Hematopoietic multipotent progenitor cell treated with erythropoietin and hydrocortisone succinate and interleukin-3 and kit ligand, for 6 days (in vitro differentiated cells): ENCODE results near the gene ATOH1.

ENCODE experiments used
- DNase-seq: peaks from one replicate; pipeline ENCODE4 v3.0.0-alpha.2; 2015

Gene ATOH1

DNA sequence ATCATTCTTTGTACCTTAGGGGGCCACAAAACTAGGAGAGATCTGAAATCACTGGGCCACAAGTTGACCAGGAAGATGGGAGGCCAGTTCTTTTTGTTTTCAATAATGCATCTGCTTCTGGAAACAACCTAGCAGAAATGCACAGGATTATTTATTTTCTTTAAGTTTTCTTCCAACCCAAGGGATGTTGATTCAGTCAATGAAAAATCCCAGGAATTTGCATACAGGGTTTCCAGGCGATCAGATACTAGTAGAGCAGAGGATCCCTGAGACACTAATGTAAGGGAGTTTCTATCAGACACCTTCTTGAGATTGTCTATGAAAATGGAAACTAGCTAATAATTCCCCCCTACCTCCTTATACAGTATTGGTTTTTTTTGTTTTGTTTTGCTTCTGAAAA is 7.4 kb downstream of the ATOH1 start:
- DNase-seq = no peak

DNA sequence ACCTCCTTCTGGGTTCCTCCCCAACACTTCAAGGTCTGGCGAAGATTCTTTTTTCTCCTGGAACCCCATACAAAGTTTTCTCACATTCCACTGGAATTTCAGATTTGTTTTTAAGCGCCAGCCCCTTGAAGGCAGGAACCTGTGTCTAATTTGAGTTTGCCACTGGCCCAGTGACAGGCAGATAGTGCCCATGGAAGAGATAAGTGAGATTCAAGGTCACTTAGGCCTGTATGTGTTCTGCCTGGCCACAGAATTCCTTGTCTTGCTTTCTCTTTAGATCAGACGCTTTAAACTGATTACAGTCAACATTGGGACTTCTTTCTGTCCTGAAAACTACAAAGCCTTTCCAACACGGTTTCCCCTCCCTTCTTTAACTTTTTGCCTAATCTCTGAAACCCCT is 11.2 kb downstream of the ATOH1 start:
- DNase-seq = no peak

DNA sequence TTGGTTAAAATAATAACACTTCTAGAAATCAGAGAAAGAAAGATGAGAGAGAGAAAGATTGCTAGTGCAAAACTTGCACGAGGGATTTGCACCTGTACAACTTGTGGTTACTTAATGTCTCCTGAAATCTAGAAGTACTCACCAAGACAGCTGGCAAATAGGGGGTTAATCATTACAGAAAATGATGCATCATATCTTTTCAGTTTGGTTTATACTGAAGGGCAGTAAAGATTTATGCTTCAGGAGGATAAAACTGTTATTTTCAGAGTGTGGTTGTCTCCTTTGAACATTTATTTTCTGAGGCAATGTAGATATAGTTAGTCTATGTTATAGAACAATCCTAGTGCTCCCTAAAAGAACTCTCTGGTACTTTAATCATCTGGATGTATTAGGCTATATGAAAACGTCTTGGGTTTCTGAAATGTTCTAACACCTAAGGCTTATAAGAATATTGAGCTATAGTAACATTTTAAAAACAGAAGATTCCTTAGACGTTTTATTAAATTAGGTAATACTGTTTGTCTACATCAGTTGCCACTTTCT is 13.3 kb downstream of the ATOH1 start:
- no peak for DNase-seq

DNA sequence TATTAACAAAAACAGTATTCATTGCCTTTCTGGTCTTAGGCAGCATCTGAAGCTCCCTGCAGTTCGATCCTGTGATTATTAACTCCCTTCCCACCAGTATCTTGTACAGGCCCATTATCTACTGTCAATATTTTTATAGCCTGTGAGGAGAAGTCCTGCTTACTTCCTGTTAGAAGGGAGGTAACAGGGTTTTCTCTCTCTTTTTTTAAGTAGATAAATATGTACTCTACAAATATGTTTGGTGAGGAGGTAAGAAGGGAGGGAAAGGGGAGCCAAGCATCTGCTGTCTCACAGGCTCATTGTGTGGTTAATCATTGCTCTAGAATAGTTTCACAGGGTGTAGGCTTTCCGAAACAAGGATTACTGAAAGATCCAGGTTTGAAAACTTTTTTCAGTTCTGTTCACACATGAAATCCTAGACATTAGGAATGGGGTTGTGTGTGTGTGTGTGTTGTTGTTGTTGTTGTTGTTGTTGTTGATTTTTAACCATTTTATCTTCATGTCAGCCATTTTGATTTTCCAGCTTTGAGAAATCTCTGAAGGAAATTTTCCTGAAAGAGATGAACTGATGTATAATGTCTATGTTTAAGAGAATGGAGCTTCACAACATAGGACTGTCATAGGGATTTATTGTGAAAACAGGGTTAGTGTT is 14.2 kb downstream of the ATOH1 start:
- DNase-seq = no peak

DNA sequence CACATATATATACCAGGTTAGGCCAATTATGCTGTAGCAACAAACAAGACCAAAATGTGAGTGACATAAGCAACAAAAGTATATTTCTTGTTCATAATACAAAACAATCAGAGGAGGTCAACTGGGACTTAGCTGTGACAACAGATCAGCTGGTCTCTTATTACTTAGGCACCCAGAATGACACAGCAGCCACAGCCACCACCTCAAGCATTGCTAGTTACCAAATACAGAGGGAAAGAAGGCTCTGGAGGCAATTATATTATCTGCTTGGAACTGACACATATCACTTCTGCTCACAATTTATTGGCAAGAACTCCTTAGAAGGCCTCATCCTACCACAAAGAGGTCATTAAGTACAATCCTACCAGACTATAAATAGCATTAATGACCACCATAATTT is 15.2 kb downstream of the ATOH1 start:
- no peak for DNase-seq

DNA sequence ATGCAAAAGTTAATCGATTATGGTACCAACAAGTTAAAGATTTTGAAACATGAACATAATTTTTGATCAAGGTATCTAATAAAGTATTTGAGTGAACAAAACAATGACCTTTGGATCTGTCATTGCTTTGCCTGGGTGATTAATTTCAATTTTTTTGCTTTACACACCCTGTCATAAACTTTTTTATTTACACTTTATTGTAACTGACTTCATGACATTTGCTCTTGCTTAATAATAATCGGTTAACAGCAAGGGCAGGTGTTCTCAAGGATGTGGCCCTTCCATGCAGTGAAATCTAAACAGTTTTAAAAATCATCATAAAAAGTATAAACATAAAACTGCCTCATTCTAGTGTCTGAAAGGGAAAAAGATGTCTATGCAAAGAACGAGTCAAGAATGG is 24.1 kb downstream of the ATOH1 start:
- DNase-seq = no peak

DNA sequence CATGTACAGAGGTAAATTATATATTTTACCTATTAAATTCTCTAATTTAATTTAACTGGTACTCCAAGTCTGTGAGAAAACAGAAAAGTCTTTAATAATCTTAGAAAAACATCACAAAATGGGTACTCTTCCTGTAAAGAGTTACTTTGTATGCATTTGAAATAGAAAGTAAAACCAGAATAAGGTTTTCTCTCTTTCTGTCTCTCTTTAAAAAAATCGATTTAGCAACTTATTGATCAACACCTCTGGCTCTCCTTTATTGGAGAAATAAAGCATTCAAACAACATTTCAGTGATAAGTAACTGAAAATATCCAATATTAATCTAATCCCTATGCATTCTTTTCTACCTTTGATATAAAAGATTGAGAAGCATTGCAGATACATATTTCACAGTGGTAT is 27.4 kb downstream of the ATOH1 start:
- DNase-seq = no peak

DNA sequence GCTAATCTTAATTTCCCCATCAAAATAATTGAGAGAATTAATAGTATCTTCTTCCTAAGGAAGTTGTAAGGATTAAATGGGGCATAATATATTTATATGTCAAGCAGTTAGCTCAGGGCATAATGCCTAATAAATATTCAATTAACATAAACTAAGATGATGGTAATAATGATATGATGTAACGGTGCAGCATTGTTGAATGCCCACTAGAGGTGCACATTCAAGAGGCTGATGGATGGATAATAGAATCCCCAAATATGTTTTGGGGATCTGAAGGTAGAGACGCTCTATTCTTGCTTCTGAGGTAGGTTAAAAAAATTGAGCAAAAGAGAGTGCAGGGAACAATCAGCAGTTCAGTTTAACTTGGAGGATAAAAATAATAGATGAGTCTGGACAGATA is 37.1 kb downstream of the ATOH1 start:
- DNase-seq = no peak

DNA sequence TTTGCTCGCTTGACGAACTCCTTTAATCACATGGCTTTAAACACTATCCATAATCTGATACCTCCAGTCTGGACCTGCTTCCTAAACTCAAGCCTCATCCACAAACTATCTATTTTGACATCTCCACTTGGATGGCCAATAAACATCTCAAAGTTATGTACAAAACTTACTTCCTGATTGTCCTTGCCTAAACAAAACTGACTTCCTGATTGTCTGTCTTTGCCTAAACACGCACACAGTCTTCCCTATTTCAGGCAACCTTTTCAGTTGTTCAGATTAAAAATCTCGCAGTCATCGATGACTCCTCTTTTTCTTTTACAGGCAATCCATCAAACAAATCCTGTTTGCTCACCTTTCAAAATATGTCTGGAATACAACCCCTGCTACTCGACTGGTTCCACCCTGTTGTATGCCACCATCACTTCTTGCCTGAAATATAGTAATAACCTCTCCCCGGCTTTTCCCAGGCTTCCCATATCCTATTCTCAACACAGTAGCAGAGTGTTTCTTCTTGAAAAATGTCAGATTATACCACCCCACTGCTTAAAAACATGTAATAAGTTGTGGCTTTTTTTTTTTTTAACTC is 39.0 kb downstream of the ATOH1 start:
- no peak for DNase-seq

DNA sequence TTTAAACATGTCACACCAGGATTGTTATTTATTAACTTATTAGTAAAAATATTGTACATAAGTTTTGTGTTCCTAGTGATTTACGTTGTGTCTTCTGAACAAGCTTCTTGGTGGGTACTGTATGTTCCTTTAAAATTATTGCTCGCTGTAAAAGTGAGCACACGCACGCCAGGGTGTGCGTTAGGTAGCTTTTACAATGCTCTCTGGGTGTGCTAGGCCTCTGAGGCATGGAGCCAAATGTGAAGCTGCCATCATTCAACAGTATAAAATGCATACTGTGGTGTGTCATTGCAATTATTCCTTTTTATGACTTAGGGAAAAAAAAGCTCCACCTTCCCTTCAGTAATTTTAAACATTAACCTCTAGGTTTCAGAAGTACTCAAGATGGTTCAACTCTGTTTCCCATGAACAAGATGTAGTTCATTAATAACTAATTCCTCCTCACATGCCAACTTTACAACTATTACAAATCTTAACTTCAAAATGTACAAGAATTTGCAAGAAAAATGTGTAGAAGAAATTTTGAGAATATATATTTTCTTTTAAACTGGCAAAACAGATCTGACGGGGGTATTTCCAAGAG is 42.4 kb downstream of the ATOH1 start:
- no peak for DNase-seq

DNA sequence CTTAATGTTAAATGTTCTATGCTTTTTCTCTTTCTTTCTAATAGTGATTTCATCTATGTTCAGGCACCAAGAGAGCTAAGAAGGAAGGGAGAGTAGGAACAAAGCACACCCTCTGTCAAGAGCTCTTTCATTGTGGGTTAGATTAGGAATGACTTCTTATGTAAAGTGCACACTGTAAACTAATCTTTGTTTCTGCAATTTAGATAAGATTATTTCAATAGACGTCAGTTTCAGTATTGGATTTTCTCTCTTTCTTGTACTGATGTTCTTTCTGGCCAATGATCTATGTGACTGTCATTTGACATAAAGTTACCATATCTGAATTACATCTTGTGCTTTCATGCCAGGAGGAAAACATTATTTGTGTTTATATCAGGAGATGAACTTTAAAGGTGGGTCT is 48.2 kb downstream of the ATOH1 start:
- DNase-seq = no peak

DNA sequence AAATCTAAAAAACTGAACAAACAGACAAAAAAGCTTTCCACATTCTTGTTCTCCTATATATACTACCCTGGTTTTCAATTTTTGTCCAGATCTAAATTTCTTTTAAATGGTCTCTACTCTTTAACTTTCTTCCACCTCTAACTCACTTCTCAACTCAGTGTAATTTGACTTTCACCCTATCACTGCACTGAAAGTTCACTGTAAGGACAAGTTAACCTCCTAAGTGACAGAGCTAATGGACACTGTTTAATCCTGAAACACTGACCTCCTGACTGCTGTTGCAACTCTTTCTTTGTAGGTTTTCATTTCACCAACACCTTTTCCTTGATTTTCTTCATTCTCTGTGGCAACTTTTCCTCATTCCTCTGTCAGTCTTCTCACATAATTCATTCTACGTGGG is 50.0 kb downstream of the ATOH1 start:
- DNase-seq = no peak

DNA sequence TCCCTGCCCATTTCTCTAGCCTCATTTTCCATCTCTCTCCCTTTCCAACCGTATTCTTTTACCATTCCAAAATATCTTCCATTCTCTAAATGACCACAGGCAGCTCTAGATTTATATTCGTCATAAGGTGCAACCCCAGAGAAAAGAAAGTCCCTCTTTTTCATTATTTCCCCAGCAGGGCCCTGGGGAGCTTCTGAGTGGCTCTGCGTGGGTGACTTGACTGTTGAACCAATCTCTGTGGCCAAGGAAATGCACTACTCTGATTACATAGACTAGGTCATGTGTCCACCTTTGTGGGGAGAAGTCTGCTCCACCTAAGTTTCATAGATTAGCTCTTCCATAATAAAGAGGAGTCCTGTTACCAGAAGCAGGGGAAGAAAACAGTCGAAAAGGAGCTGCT is 51.4 kb downstream of the ATOH1 start:
- no peak for DNase-seq
